ENCODE measurements around the gene ATXN10.
"Not testable (repeated sequence)": the region's sequence is repeated elsewhere in the genome, so short reads cannot be mapped to it uniquely, and the experiment has no call there.

Gene ATXN10

DNA sequence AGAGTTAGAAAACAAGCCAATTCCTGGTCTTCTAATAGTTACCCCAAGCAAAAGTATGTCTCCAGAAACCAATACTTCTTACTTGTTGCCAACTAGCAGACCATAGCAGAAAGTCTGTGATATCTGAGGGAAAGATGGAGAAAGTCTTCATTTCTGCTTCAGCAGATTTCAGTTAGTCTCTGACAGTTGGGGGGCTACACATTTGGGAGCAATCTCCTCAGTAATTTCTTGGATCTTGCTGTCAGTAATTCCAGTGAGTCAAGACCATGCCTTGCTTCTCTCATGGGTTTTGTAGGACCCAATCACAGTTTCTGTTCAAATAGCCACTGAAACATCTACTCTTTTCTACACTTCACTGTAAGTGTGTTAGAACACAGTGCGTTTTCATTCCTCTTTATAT is 118.8 kb downstream of the ATXN10 start:
- DNase-seq, result no peak

DNA sequence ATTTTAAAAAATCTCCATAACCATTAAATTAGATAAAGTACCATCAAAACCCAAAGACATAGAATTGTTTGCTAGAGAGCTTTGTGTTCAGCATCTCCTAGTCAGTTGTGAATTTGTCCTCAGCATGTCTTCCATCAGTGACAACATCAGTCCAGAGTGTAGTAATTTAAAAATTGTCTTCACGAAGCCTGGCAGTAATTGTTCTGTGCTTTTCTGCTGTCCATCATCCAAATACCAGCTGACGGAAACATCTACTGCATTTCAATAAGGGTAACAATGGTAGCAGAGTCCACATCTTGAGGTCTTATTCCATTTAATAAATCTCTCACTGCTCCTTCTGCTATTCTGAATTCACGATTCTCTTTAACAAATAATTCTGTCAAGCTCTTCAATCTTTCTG is 121.5 kb downstream of the ATXN10 start:
- no peak for DNase-seq

DNA sequence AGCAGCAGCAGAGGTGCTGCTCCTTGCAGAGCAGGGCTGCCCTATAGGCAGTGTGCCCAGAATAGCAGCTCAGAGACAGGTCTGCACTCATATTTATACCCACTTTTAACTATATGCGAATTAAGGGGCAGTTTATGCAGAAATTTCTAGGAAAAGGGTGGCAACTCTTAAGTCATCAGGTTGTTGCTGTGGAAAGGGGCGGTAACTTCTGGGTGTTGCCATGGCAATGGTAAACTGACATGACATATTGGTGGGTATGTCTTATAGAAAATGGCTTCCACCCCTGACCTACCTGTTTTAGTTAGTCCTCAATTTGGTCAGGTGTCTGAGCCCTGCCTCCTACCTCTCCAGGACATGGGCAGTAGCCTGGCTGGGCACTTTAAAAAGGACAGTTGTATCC is 122.3 kb downstream of the ATXN10 start:
- DNase-seq, result no peak

GRCh38 chr22:45796009-45796408 is 124.4 kb downstream of the ATXN10 start:
- not testable (repeated sequence) for DNase-seq

DNA sequence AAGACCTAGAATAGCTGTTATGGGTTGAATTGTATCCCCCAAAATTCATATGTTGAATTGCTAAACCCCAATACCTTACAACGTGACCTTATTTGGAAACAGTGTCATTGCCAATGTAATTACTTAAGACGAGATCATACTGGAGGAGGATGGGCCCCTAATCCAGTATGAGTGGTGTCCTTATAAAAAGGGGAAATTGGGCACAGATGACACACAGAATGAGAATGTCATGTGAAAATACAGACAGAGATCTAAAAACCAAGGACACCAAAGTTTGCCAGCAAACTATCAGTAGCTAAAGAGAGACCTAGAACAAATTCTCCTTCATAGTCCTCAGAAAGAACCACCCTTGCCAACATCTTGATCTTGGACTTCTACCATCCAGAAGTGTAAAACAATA is 127.7 kb downstream of the ATXN10 start:
- DNase-seq, result no peak

GRCh38 chr22:45802054-45802453 is 130.4 kb downstream of the ATXN10 start:
- DNase-seq, result no peak

DNA sequence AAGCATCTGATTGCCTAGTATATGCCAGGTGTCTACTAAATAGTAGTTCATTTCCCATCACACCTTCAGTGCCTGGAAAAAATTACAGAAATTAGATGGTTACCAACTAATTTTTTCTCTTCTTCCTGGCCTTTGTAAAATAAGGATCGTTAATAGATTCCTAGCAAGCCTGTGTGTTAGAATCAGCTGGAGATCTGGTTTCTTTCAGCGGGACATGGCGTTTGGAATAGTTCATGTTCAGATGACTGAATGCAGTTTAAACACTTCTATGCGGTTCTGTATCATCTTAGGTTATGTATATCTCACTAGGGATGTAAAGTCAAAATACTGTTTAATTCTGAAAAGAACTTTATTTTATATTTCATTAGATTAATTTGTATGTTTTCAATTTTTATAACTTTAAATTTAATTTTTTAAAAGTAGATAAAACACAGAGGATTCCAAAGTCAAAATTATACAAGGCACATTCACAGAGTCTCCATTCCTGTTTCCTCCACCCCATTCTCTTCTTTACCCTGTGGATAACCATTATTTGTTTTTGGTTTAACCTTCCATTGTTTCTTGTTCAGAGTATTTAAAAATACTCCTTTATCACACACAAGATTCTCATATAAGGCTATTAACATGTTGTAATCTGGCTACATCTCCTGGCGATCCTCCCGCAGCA is 132.8 kb downstream of the ATXN10 start:
- DNase-seq, result no peak

GRCh38 chr22:45804986-45805325 is 133.3 kb downstream of the ATXN10 start:
- DNase-seq, result no peak

DNA sequence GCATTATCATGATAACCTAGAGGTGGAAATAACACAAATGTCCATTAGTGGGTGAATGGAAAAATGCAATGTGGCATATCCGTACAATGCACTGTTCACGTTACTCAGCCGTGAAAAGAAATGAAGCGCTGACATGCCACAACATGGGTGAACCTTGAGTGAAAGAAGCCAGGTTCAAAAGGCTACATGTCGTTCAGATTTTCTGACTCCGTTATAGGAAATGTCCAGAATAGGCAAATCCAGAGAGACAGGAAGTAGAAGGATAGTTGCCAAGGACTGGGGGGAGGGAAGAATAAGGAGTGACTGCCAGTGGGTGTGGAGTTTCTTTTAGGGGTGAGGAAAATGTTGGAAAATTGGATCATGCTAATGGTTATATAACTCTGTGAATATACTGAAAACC is 133.8 kb downstream of the ATXN10 start:
- no peak for DNase-seq

DNA sequence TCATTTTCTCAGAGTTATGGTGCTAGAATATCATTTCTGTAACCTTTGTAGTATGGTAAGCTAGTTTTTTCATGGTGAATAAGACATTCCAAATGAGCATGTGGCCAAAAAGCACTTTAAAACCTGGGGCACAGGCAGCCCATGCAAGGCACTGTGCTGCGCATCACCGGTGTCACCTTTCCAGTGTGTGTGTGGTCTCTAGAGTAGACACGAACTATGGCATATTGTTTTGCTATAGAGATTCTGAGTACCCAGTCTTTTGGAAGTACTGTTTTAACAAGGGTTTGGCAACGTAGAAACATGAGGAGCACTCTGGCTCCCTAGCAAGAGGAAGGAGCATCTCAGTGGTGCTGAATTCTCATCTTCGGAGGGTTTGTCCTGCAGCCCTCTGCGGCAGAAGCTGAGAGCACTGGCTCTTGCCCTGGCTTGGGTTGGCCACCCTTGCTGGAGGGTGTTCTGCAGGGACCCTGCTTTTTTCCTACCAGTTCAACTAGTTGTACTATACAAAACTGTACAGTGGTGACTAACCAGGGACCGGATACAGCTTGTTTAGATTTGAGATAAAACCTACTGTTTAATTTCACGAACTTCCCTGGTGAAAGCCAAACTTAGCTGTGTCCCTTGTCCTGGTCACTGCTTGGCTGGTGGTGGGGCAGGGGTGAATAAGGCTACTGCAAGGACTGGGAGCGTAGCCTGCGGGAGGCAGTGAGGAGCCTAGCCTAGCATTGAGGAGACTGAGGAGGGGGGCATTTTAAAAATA is 135.7 kb downstream of the ATXN10 start:
- DNase-seq, result no peak

- no peak for DNase-seq
Measured at GRCh38 chr22:45812910-45813309, 141.3 kb downstream of the ATXN10 start.

DNA sequence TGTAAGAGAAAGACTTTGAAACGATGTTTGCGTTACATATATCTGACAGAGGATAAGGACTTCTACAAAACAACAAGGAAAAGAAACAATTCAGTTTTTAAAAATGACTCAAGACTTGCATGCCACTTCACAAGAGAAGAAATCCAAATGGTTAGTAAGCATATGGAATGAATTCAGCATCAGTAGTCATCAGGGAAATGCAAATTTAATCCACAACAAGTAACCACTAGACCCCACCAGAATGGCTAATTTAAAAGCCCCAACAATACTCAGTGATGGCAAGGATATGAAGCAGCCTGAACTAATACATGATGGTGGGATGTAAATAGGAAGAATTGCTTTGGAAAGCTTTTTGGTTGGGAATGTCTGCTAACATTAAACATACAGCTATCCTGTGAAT is 142.6 kb downstream of the ATXN10 start:
- DNase-seq, result no peak

- no peak for DNase-seq
Measured at GRCh38 chr22:45816776-45817175, 145.1 kb downstream of the ATXN10 start.

- no peak for DNase-seq
Measured at GRCh38 chr22:45817745-45818423, 146.2 kb downstream of the ATXN10 start.

- no peak for DNase-seq
Measured at GRCh38 chr22:45818424-45819085, 146.9 kb downstream of the ATXN10 start.

DNA sequence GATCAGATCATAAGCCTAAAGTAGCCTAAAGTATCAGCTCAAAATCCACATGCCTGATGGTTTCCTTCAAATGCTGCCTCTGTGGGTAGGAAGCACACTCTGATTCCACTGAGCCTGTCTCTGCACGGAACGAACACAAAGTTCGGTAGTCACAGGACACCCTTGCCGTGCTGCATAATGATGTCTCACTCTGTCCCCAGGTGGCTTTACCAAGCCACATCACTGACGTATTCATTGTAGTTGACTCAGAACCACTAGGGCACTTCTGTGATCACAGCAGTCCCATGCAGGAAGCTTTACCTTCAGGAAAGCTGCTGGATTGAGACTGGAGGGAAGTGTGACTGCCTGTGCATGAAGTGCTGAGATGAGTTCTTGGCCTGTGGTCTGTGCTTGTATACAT is 147.7 kb downstream of the ATXN10 start:
- DNase-seq, result no peak

DNA sequence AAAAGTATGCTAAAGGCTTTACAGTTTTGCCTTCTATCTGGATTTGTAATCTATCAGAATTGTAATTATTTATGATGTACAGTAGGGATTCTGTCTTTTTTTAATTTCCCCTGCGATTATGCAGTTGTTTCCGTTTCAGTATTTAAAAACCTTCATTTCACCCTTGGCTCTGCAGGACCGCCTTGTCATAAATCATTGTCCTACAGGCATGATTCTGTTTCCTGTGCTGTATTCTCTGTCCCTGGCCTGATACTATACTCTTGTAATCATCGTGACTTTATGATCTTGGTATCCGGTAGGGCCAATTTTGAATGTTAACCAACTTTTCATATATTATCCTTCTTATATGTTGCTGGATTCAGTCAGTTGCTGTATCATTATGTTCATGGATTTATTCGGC is 151.7 kb downstream of the ATXN10 start:
- no peak for DNase-seq

DNA sequence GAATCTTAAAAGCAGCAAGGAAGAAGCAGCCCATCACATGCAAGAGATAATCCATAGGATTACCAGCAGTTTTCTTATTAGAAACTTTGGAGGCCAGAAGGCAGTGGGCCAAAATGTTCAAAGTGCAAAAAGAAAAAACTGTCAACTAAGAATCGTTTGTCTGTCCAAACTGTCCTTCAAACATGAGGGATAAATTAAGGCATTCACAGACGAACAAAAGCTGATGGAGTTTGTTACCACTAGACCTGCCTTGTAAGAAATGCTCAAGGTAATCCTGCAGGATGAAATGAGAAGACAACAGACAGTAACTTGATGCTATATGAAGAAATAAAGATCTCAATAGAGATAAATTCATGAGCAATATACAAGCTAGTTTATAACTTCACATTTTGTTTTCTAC is 154.9 kb downstream of the ATXN10 start:
- DNase-seq, result no peak

- DNase-seq, result no peak
Measured at GRCh38 chr22:45828841-45829240, 157.2 kb downstream of the ATXN10 start.

GRCh38 chr22:45830531-45831245 is 159.1 kb downstream of the ATXN10 start:
- DNase-seq, result no peak

GRCh38 chr22:45831394-45831793 is 159.8 kb downstream of the ATXN10 start:
- no peak for DNase-seq

DNA sequence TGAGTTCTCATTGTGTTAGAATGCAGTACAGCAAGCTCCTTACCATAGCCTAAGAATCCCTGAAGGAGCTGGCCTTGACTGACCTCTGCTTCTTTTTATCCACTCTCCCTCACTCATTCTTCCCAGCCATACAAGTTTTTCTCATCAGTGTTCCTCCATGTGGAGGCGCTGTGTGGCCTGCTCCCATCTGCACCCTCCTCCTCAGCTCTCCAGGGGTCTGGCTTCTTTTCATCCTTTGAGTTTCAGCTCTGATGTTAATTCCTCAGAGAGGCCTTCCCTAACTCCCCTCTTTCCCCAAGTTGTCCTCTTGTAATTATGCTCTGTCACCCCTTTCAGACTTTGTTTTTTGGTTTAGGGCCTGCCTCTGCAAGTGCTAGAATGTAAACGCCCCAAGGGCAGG is 160.5 kb downstream of the ATXN10 start:
- DNase-seq, result no peak

Measured in T-helper 9 cell (primary cell).